ENCODE measurements around the gene SLIT1. TPM values are rescaled to one million over a fixed set of nuclear protein-coding genes. Genes with fewer than 3 reads are reported as not detected.

Gene SLIT1
- total RNA-seq, 1 donor from 2014 or later, result not detected

GRCh38 chr10:97195706-97196222 lies 10.0 kb upstream of the SLIT1 start:
- no peaks in the 10 kb centered on the region for H3K36me3 ChIP-seq
- H3K4me3 ChIP-seq, result peak overlapping the region; percentile 48 to 70
- intact Hi-C loops (cut with DNase I), result no loop called here
- H3K9me3 ChIP-seq, result no peaks in the 10 kb centered on the region
- H3K27me3 ChIP-seq, result peaks cover 4% of the 10 kb centered on the region
- H3K4me1 ChIP-seq, result peaks cover 0 to 3% of the 10 kb centered on the region in 2 donors
- DNase-seq (ENCODE audit: low spot score in 2 of 2), result no peak
- no peak overlapping the region for H3K27ac ChIP-seq
- no peak for TF ChIP-seq CTCF (IDR thresholded peaks at IDR 0.05)

- Histone ChIP-seq H3K36me3 (no peaks in the 10 kb centered on the region), H3K4me1 (peaks cover 0 to 3% of the 10 kb centered on the region in 2 donors), H3K4me3 (no peak overlapping the region), H3K27me3 (peaks cover 4% of the 10 kb centered on the region), H3K9me3 (no peaks in the 10 kb centered on the region), H3K27ac (no peak overlapping the region)
- intact Hi-C loops (cut with DNase I), result no loop called here
- TF ChIP-seq CTCF (IDR thresholded peaks at IDR 0.05), result no peak
- DNase-seq (ENCODE audit: low spot score in 2 of 2), result no peak
These were observed 7.2 kb upstream of the SLIT1 start for GRCh38 chr10:97192952-97193435.

GRCh38 chr10:97190450-97190849 lies 4.7 kb upstream of the SLIT1 start:
- H3K9me3 ChIP-seq, result no peaks in the 10 kb centered on the region
- H3K27me3 ChIP-seq, result peaks cover 4% of the 10 kb centered on the region
- TF ChIP-seq CTCF (IDR thresholded peaks at IDR 0.05), result no peak
- H3K4me3 ChIP-seq, result no peak overlapping the region
- no peaks in the 10 kb centered on the region for H3K36me3 ChIP-seq
- intact Hi-C loops (cut with DNase I), result no loop called here
- no peak for DNase-seq (ENCODE audit: low spot score in 2 of 2)
- peaks cover 0 to 2% of the 10 kb centered on the region in 2 donors for H3K4me1 ChIP-seq
- no peak overlapping the region for H3K27ac ChIP-seq

- H3K27me3 ChIP-seq, result peaks cover 4% of the 10 kb centered on the region
- no peak overlapping the region for H3K27ac ChIP-seq
- no peaks in the 10 kb centered on the region for H3K36me3 ChIP-seq
- no peaks in the 10 kb centered on the region for H3K9me3 ChIP-seq
- no peak for TF ChIP-seq CTCF (IDR thresholded peaks at IDR 0.05)
- peaks cover 0 to 3% of the 10 kb centered on the region in 2 donors for H3K4me1 ChIP-seq
- DNase-seq (ENCODE audit: low spot score in 2 of 2), result no peak
- intact Hi-C loops (cut with DNase I), result no loop called here
- H3K4me3 ChIP-seq, result no peak overlapping the region
These were observed 2.5 kb upstream of the SLIT1 start for GRCh38 chr10:97188261-97188711.

GRCh38 chr10:97186911-97187310 lies 1.2 kb upstream of the SLIT1 start:
- H3K4me1 ChIP-seq, result peaks cover 0 to 3% of the 10 kb centered on the region in 2 donors
- H3K36me3 ChIP-seq, result no peaks in the 10 kb centered on the region
- no peak overlapping the region for H3K4me3 ChIP-seq
- no peak overlapping the region for H3K27ac ChIP-seq
- H3K9me3 ChIP-seq, result no peaks in the 10 kb centered on the region
- peaks cover 4% of the 10 kb centered on the region for H3K27me3 ChIP-seq
- no peak for DNase-seq (ENCODE audit: low spot score in 2 of 2)
- no peak for TF ChIP-seq CTCF (IDR thresholded peaks at IDR 0.05)
- intact Hi-C loops (cut with DNase I), result no loop called here

GRCh38 chr10:97184971-97185325 lies 811 bp downstream of the SLIT1 start:
- H3K9me3 ChIP-seq, result no peaks in the 10 kb centered on the region
- no peak overlapping the region for H3K4me3 ChIP-seq
- no peaks in the 10 kb centered on the region for H3K27me3 ChIP-seq
- no peak overlapping the region for H3K27ac ChIP-seq
- intact Hi-C loops (cut with DNase I), result no loop called here
- no peak for DNase-seq (ENCODE audit: low spot score in 2 of 2)
- H3K36me3 ChIP-seq, result no peaks in the 10 kb centered on the region
- TF ChIP-seq CTCF (IDR thresholded peaks at IDR 0.05), result no peak
- peaks cover 0 to 3% of the 10 kb centered on the region in 2 donors for H3K4me1 ChIP-seq
